Fibroblast of skin of left biceps (primary cell): Measurements from ENCODE around the gene LRP10.
"Not testable (repeated sequence)": the region's sequence is repeated elsewhere in the genome, so short reads cannot be mapped to it uniquely, and the experiment has no call there.

Experiments
- DNase-seq, 2 experiments: peaks; one replicate each; pipeline ENCODE4 v3.0.0-alpha.2; 2013; ENCODE audit warnings: low read depth in 2 of 2

The LRP10 gene

GRCh38 chr14:22842211-22843122, 29.1 kb upstream of the LRP10 start:
- no peak for DNase-seq

DNA sequence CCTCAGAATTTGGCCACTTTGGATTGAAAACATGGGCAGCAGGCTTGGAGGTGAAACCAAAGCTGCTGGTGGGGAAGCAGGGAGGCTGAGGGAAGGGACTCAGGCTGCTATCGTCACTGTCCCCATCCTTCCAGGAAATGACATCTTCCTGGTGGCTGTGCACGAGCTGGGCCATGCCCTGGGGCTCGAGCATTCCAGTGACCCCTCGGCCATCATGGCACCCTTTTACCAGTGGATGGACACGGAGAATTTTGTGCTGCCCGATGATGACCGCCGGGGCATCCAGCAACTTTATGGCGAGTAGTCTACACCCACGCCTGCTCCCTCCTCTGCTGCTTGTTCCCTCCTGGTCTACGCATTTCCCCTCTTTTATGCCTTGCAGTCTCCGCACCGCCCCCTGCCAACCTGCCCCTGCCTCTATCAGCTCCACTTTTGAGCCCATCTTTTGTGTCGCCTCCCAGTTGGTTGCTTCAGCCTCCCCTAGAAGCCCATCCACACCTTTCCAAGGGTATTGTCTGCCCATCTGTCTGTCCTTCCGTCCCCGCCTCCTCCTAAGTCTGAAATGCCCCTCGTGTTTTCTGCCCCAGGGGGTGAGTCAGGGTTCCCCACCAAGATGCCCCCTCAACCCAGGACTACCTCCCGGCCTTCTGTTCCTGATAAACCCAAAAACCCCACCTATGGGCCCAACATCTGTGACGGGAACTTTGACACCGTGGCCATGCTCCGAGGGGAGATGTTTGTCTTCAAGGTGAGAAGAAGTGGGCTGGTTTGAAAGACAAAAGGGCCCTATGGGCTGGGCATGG, 28.2 kb upstream of the LRP10 start:
- DNase-seq, result no peak

GRCh38 chr14:22844221-22845102, 27.1 kb upstream of the LRP10 start:
- no peak for DNase-seq

DNA sequence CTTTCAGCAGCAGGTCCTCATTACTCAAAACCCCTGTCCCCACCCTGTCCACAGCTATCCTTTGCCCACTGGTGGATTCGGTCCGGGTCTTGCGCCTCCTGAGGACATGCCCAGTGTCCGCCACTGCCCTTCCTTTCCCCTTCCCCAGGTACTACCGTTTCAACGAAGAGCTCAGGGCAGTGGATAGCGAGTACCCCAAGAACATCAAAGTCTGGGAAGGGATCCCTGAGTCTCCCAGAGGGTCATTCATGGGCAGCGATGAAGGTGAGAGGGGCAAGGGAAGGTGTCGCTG, 26.5 kb upstream of the LRP10 start:
- DNase-seq, result no peak

DNA sequence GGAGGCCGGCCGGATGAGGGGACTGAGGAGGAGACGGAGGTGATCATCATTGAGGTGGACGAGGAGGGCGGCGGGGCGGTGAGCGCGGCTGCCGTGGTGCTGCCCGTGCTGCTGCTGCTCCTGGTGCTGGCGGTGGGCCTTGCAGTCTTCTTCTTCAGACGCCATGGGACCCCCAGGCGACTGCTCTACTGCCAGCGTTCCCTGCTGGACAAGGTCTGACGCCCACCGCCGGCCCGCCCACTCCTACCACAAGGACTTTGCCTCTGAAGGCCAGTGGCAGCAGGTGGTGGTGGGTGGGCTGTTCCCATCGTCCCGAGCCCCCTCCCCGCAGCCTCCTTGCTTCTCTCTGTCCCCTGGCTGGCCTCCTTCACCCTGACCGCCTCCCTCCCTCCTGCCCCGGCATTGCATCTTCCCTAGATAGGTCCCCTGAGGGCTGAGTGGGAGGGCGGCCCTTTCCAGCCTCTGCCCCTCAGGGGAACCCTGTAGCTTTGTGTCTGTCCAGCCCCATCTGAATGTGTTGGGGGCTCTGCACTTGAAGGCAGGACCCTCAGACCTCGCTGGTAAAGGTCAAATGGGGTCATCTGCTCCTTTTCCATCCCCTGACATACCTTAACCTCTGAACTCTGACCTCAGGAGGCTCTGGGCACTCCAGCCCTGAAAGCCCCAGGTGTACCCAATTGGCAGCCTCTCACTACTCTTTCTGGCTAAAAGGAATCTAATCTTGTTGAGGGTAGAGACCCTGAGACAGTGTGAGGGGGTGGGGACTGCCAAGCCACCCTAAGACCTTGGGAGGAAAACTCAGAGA, 25.5 kb upstream of the LRP10 start:
- no peak for DNase-seq

DNA sequence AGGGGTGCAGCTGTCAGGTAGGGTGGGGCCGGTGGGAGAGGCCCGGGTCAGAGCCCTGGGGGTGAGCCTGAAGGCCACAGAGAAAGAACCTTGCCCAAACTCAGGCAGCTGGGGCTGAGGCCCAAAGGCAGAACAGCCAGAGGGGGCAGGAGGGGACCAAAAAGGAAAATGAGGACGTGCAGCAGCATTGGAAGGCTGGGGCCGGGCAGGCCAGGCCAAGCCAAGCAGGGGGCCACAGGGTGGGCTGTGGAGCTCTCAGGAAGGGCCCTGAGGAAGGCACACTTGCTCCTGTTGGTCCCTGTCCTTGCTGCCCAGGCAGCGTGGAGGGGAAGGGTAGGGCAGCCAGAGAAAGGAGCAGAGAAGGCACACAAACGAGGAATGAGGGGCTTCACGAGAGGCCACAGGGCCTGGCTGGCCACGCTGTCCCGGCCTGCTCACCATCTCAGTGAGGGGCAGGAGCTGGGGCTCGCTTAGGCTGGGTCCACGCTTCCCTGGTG, 24.7 kb upstream of the LRP10 start:
- DNase-seq, result no peak

GRCh38 chr14:22847661-22848341, 23.7 kb upstream of the LRP10 start:
- no peak for DNase-seq

GRCh38 chr14:22848351-22849164, 23.0 kb upstream of the LRP10 start:
- peak; percentile 87 to 88 for DNase-seq

- DNase-seq, result no peak
These were observed 22.2 kb upstream of the LRP10 start for GRCh38 chr14:22849212-22849819.

GRCh38 chr14:22850944-22851764, 20.4 kb upstream of the LRP10 start:
- DNase-seq, result peak in 1 of 2 experiments; percentile 55

DNA sequence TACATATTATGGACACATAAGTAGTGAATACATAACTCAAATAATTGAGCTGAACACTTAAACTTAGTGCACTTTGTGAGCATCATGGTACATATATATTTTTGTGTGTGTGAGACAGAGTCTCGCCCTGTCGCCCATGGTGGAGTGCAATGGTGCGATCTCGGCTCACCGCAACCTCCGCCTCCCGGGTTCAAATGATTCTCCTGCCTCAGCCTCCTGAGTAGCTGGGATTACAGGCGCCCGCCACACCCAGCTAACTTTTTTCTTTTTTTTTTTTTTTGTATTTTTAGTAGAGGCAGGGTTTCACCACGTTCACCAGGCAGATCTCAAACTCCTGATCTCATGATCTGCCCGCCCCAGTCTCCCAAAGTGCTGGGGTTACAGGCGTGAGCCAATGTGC, 19.4 kb upstream of the LRP10 start:
- DNase-seq, result not testable (repeated sequence)

DNA sequence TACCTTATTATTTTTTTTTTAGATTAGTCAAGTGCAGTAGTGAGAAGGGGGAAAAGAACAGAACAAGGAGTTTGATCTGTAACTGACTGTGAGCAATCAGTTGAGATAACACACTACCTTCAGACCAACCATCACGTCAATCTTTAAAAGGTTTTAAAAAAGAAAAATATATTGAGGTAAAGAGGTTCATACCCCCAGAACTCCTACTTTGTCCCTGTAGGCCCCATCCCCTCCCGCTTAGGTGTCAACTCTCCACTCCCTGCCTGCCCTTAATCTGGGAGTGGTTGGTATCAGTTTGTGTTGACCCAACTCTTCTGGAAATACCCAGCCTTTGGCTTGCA, 19.0 kb upstream of the LRP10 start:
- no peak for DNase-seq

- no peak for DNase-seq
These were observed 18.4 kb upstream of the LRP10 start for GRCh38 chr14:22852940-22853767.

DNA sequence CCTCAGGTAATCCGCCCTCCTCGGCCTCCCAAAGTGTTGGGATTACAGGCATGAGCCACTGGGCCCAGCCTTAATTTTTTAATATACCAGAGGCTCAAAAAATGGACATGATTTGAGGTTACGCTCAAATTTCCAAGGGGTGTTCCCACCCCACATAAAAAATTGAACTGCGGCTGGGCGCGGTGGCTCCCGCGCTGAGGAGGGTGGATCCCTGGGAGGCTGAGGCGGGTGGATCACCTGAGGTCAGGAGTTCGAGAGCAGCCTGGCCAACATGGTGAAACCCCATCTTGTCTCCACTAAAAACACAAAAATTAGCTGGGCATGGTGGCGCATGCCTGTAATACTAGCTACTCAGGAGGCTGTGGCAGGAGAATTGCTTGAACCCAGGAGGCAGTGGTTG, 17.2 kb upstream of the LRP10 start:
- not testable (repeated sequence) for DNase-seq

GRCh38 chr14:22854963-22855724, 16.4 kb upstream of the LRP10 start:
- no peak for DNase-seq

DNA sequence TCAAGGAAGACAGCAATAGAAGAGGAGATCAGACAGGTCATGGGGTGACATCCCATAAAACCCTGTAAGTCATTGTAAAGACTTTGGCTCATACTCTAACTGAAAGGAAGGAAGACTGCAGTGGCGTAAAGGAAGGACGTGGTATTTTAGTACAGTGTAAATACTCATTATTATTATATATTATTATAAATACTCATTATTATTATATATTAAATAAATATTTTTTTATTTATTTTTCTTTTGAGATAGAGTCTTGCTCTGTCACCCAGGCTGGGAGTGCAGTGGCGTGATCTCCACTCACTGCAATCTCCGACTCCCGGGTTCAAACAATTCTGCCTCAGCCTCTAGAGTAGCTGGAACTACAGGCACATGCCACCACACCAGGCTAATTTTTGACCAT, 15.1 kb upstream of the LRP10 start:
- DNase-seq, result no peak

GRCh38 chr14:22860377-22860776, 11.2 kb upstream of the LRP10 start:
- not testable (repeated sequence) for DNase-seq
